SK-N-SH (cell line): ENCODE results near the gene RIMS3. TPM values are rescaled to one million over a fixed set of nuclear protein-coding genes. Genes with fewer than 3 reads are reported as not detected.

ENCODE experiments used
- CTCF ChIA-PET: fragments of 300-600, 350-600 bp; formaldehyde crosslinking; extraction: SDS; loops from one replicate; lab custom pipeline; 2021; lab: Yijun Ruan, JAX
- POLR2A ChIA-PET: fragments of 350-600 bp; sonication (Branson Sonifier 250); formaldehyde crosslinking; extraction: SDS; loops from one replicate; lab custom pipeline; 2020; ENCODE audit warnings: antibody characterized with exemption, inconsistent platforms; lab: Yijun Ruan, JAX
- DNase-seq: peaks from one replicate; pipeline ENCODE4 v3.0.0; 2012
- H2AFZ ChIP-seq: fragments of 200-600 bp; sonication (generic); 2 replicates; pipeline ENCODE4 v1.8.1; 2016; ENCODE audit warnings: antibody characterized with exemption, mild to moderate bottlenecking, low read depth
- H3F3A ChIP-seq: fragments of 200-600 bp; sonication (generic); replicated peaks from 2 replicates; pipeline ENCODE3; 2016; ENCODE audit warnings: antibody characterized with exemption, mild to moderate bottlenecking; ENCODE audit not compliant: insufficient read depth
- H3K27ac ChIP-seq, 2 experiments: fragments of 200-500 bp in 1 of 2; fragments of 200-600 bp in 1 of 2; sonication (Bioruptor generic) in 1 of 2; sonication (generic), shearing (Covaris generic) in 1 of 2; 2 replicates each; pipeline versions ENCODE4 v1.5.1 to v1.6.1; 2014 to 2016; ENCODE audit warnings: low read depth in 2 of 2, inconsistent platforms in 1 of 2, low read length in 1 of 2, mild to moderate bottlenecking in 1 of 2, mixed read lengths in 1 of 2
- H3K27me3 ChIP-seq: fragments of 200-600 bp; sonication (generic), shearing (Covaris generic); 2 replicates; pipeline ENCODE4 v1.6.1; 2016; ENCODE audit warnings: mixed run types; ENCODE audit not compliant: insufficient read depth
- H3K36me3 ChIP-seq, 2 experiments: fragments of 200-500 bp in 1 of 2; fragments of 200-600 bp in 1 of 2; sonication (Bioruptor generic) in 1 of 2; sonication (generic) in 1 of 2; replicated peaks in 1 of 2; 2 replicates each; pipeline versions ENCODE3 to v1.5.1; 2014 to 2016; ENCODE audit warnings: low read length in 1 of 2, mild to moderate bottlenecking in 1 of 2; ENCODE audit not compliant: insufficient read depth in 2 of 2, control insufficient read depth in 1 of 2
- H3K4me1 ChIP-seq, 2 experiments: fragments of 200-500 bp in 1 of 2; fragments of 200-600 bp in 1 of 2; sonication (Bioruptor generic) in 1 of 2; sonication (generic), shearing (Covaris generic) in 1 of 2; 2 replicates each; pipeline versions ENCODE4 v1.5.1 to v1.6.1; 2014 to 2016; ENCODE audit warnings: low read depth in 1 of 2, low read length in 1 of 2, mixed run types in 1 of 2; ENCODE audit not compliant: insufficient read depth in 2 of 2, control insufficient read depth in 1 of 2
- H3K4me2 ChIP-seq: fragments of 200-600 bp; sonication (generic), shearing (Covaris generic); 2 replicates; pipeline ENCODE4 v1.6.1; 2017; ENCODE audit warnings: mixed run types
- H3K4me3 ChIP-seq, 2 experiments: fragments of 200-500 bp in 1 of 2; fragments of 200-600 bp in 1 of 2; sonication (Bioruptor generic) in 1 of 2; sonication (generic), shearing (Covaris generic) in 1 of 2; 2 replicates each; pipeline versions ENCODE4 v1.5.1 to v1.8.1; 2014 to 2016; ENCODE audit warnings: low read depth in 2 of 2, inconsistent platforms in 1 of 2, low read length in 1 of 2, mild to moderate bottlenecking in 1 of 2, mixed read lengths in 1 of 2, moderate library complexity in 1 of 2
- H3K79me2 ChIP-seq: fragments of 200-600 bp; sonication (generic); 2 replicates; pipeline ENCODE4 v1.8.1; 2017; ENCODE audit warnings: mild to moderate bottlenecking; ENCODE audit not compliant: insufficient read depth
- H3K9ac ChIP-seq: fragments of 200-600 bp; sonication (generic); 2 replicates; pipeline ENCODE4 v1.6.1; 2017; ENCODE audit warnings: mixed run types
- H3K9me2 ChIP-seq: fragments of 200-600 bp; sonication (generic); 2 replicates; pipeline ENCODE4 v1.6.1; 2017; ENCODE audit warnings: mixed run types
- H3K9me3 ChIP-seq: fragments of 200-600 bp; sonication (generic); 2 replicates; pipeline ENCODE4 v1.6.1; 2017; ENCODE audit warnings: mixed run types, mild to moderate bottlenecking, moderate library complexity
- H4K20me1 ChIP-seq: fragments of 200-600 bp; sonication (generic); 2 replicates; pipeline ENCODE4 v1.6.1; 2017; ENCODE audit warnings: mild to moderate bottlenecking, mixed run types; ENCODE audit not compliant: insufficient read depth
- CHD2 ChIP-seq: fragments of 150-350 bp; IDR thresholded peaks from 2 replicates; pipeline ENCODE4 v1.6.1; 2018; ENCODE audit warnings: low read length; ENCODE audit not compliant: partially characterized antibody
- ELF1 ChIP-seq: IDR thresholded peaks from 2 replicates; pipeline ENCODE4 v1.4.0; 2012
- EZH2phosphoT487 ChIP-seq: fragments of 200-600 bp; sonication (generic); IDR thresholded peaks from 2 replicates; pipeline ENCODE4 v1.6.1; 2017; ENCODE audit warnings: low read depth, mixed run types, mild to moderate bottlenecking, antibody characterized with exemption, moderate library complexity, borderline replicate concordance
- FOSL2 ChIP-seq: IDR thresholded peaks from 2 replicates; pipeline ENCODE4 v1.4.0; 2012; ENCODE audit warnings: low read depth, mild to moderate bottlenecking, moderate library complexity, borderline replicate concordance
- FOXJ3 ChIP-seq: sonication (generic); formaldehyde crosslinking; IDR thresholded peaks from 2 replicates; pipeline ENCODE4 v1.5.1; 2020; ENCODE audit warnings: mild to moderate bottlenecking, missing genetic modification reagents
- GATA2 ChIP-seq: sonication (generic); formaldehyde crosslinking; IDR thresholded peaks from 2 replicates; pipeline ENCODE4 v1.5.0; 2020; ENCODE audit warnings: mild to moderate bottlenecking, missing genetic modification reagents
- JUND ChIP-seq: IDR thresholded peaks from 2 replicates; pipeline ENCODE4 v1.4.0; 2012
- MEF2A ChIP-seq: IDR thresholded peaks from 2 replicates; pipeline ENCODE4 v1.4.0; 2012; ENCODE audit warnings: low read depth, borderline replicate concordance
- RXRA ChIP-seq: IDR thresholded peaks from 2 replicates; pipeline ENCODE4 v1.4.0; 2012; ENCODE audit warnings: low read depth, mild to moderate bottlenecking, borderline replicate concordance
- TEAD4 ChIP-seq: IDR thresholded peaks from 2 replicates; pipeline ENCODE4 v1.4.0; 2012; ENCODE audit warnings: mild to moderate bottlenecking, borderline replicate concordance; ENCODE audit not compliant: insufficient read depth
- USF2 ChIP-seq: fragments of 150-350 bp; IDR thresholded peaks from 2 replicates; pipeline ENCODE4 v1.6.1; 2017; ENCODE audit warnings: antibody characterized with exemption, low read length, low read depth, borderline replicate concordance
- WGBS: methylation state at CpG from one replicate; pipeline ENCODE4 v1.1.6; 2017; ENCODE audit warnings: low lambda C conversion rate; 5-methylcytosine and 5-hydroxymethylcytosine counted together
- polyA plus RNA-seq, 3 experiments: library from polyadenylated mRNA; depleted of rRNA; stranded (reverse); fragments of >200 nt; gene quantifications; 2 replicates each; pipeline ENCODE4 v1.2.3, GENCODE V29; 2012
- TF ChIP-seq, protein P1 (sequence below): IDR thresholded peaks from 2 replicates; pipeline ENCODE4 v1.4.0; 2012; ENCODE audit warnings: low read depth

RIMS3 gene
- polyA plus RNA-seq, 1 of the 3 experiments (the other 2 are of a cell fraction) = 1.9 TPM

- 72% methylated on average over 6 of the region's 6 CpGs for WGBS
- no peaks in the 10 kb centered on the region for H3K27me3 ChIP-seq
- H2AFZ ChIP-seq = no peak overlapping the region
- peaks cover 0 to 10% of the 10 kb centered on the region in 2 experiments; a peak in 1 of 4 replicates for H3K4me1 ChIP-seq
- TF ChIP-seq TEAD4 (no peak), FOSL2 (peak; percentile 11; the same call in 1 of the 2 replicates), GATA2 (CRISPR knock-in tag) (no peak), EZH2phosphoT487 (no peak), JUND (no peak), CHD2 (no peak), FOXJ3 (CRISPR knock-in tag) (no peak)
- ChIA-PET CTCF (no interaction called here), POLR2A (interaction anchor here (1.1 kb wide), 1 partner anchor 25 kb away, joined by 3 read pairs; no protein-coding TSS in a partner anchor)
- H3K79me2 ChIP-seq = no peaks in the 10 kb centered on the region
- DNase-seq = no peak
- H3K4me2 ChIP-seq = no peak overlapping the region
- no peaks in the 10 kb centered on the region for H4K20me1 ChIP-seq
- H3K4me3 ChIP-seq = no peak overlapping the region
- no peak overlapping the region for H3K9ac ChIP-seq
- H3K9me2 ChIP-seq = no peaks in the 10 kb centered on the region
- H3F3A ChIP-seq = no peaks in the 10 kb centered on the region
- peak overlapping the region in 1 of 2 experiments; percentile 59; a peak in 2 of 4 replicates for H3K27ac ChIP-seq
- no peaks in the 10 kb centered on the region for H3K36me3 ChIP-seq
- no peaks in the 10 kb centered on the region for H3K9me3 ChIP-seq
Observed at GRCh38 chr1:40634901-40635655, 30.4 kb downstream of the RIMS3 start.

DNA sequence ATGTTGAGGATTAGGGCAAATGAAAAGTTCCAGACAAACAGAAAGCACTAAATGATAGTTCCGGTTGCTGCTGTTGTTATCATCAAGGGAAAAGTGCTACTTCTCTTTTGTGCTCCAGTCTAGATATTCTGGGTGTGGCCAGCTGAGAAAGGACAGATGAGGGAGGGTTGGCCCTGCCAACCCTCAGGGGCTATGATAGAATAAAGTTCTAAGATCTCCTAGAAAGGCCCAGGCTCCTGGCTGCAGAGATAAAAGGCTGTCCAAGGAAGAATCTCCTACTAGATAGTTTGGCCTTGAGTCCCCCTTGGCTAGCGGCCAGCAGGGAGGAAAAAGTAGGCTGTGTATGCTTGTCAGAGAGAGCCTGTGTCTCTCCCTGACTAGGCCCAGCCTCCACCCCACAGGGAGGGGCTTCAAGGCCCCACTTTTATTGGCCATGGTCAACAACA lies 31.5 kb downstream of the RIMS3 start:
- POLR2A ChIA-PET = interaction anchor here (1.4 kb wide), 1 partner anchor 58 kb away, joined by 4 read pairs; the partner anchor contains the start of gene NFYC
- Histone ChIP-seq H3K4me1 (peaks cover 0 to 10% of the 10 kb centered on the region in 2 experiments; a peak in 1 of 4 replicates), H3K9me3 (no peaks in the 10 kb centered on the region), H3K27ac (no peak overlapping the region; a peak in 1 of 4 replicates), H3K9me2 (no peaks in the 10 kb centered on the region), H3K79me2 (no peaks in the 10 kb centered on the region), H3K36me3 (no peaks in the 10 kb centered on the region), H3K4me2 (no peak overlapping the region), H2AFZ (no peak overlapping the region), H3F3A (no peaks in the 10 kb centered on the region), H3K27me3 (no peaks in the 10 kb centered on the region), H3K9ac (no peak overlapping the region)
- no peak for DNase-seq
- CTCF ChIA-PET = interaction anchor here (1.3 to 1.5 kb wide), 2 partner anchors 8 to 29 kb away, joined by 3 to 4 read pairs; no protein-coding TSS in a partner anchor
- no peak for TF ChIP-seq USF2
- TF ChIP-seq RXRA = no peak
- TF ChIP-seq, protein P1, sequence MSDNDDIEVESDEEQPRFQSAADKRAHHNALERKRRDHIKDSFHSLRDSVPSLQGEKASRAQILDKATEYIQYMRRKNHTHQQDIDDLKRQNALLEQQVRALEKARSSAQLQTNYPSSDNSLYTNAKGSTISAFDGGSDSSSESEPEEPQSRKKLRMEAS = no peak
- no peak for TF ChIP-seq MEF2A
- no peak for TF ChIP-seq ELF1
- TF ChIP-seq TEAD4 = no peak
- no peak for TF ChIP-seq JUND
- TF ChIP-seq, all 33 proteins: peak for 0
- WGBS = 82% methylated on average over 2 of the region's 2 CpGs
- Histone ChIP-seq H4K20me1 (no peaks in the 10 kb centered on the region), H3K4me3 (no peak overlapping the region)
